ENCODE data around the gene C1orf115. TPM values are rescaled to one million over a fixed set of nuclear protein-coding genes. Genes with fewer than 3 reads are reported as not detected.

The C1orf115 gene
- total RNA-seq, 1 experiment from 2014 or later, result 5.6 TPM

DNA sequence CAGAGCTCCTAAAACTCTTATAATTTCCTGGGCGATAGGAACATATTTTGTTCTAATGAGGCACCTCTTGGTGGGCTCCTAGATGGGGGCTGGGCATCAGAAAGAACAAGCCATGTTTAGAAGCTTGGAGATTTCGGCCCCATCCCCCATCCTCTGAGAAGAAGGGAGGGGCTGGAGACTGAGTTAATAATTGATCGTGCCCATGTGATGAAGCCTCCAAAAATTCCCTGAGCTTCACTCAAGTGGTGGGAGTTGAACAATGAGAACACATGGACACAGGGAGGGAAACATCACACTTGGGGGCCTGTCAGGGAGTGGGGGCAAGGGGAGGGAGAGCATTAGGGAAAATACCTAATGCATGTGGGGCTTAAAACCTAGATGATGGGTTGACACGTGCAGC, 18.1 kb downstream of the C1orf115 start:
- H3K9me2 ChIP-seq (ENCODE audit: insufficient read depth), result no peaks in the 10 kb centered on the region
- ChIA-PET CTCF (no interaction called here), POLR2A (ENCODE audit: unreplicated experiment) (no interaction called here)
- no peaks in the 10 kb centered on the region for H3K36me3 ChIP-seq (ENCODE audit: low read depth)
- TF ChIP-seq, protein P1, sequence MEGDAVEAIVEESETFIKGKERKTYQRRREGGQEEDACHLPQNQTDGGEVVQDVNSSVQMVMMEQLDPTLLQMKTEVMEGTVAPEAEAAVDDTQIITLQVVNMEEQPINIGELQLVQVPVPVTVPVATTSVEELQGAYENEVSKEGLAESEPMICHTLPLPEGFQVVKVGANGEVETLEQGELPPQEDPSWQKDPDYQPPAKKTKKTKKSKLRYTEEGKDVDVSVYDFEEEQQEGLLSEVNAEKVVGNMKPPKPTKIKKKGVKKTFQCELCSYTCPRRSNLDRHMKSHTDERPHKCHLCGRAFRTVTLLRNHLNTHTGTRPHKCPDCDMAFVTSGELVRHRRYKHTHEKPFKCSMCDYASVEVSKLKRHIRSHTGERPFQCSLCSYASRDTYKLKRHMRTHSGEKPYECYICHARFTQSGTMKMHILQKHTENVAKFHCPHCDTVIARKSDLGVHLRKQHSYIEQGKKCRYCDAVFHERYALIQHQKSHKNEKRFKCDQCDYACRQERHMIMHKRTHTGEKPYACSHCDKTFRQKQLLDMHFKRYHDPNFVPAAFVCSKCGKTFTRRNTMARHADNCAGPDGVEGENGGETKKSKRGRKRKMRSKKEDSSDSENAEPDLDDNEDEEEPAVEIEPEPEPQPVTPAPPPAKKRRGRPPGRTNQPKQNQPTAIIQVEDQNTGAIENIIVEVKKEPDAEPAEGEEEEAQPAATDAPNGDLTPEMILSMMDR (conservative IDR thresholded peaks at IDR 0.05), result no peak
- no peak for TF ChIP-seq EZH2 (IDR thresholded peaks at IDR 0.05; ENCODE audit: low read depth)
- no peaks in the 10 kb centered on the region for H3K4me1 ChIP-seq (replicated peaks; ENCODE audit: insufficient read depth)
- no peaks in the 10 kb centered on the region for H4K20me1 ChIP-seq (ENCODE audit: insufficient read depth)
- no peaks in the 10 kb centered on the region for H3F3A ChIP-seq (ENCODE audit: insufficient read depth, low read depth)
- H3K27ac ChIP-seq, result no peak overlapping the region
- no peaks in the 10 kb centered on the region for H3K79me2 ChIP-seq (ENCODE audit: low read depth)
- DNase-seq, result no peak
- H2AFZ ChIP-seq, result no peak overlapping the region
- no TSS peak for BruUV-seq (replicated peaks)
- H3K27me3 ChIP-seq (ENCODE audit: insufficient read depth, low read depth), result no peaks in the 10 kb centered on the region
- H3K9me3 ChIP-seq (ENCODE audit: insufficient read depth, low read depth), result no peaks in the 10 kb centered on the region
- H3K4me2 ChIP-seq, result no peak overlapping the region
- intact Hi-C loops (cut with micrococcal nuclease; ENCODE audit: unreplicated experiment), result no loop called here
- no peak overlapping the region for H3K4me3 ChIP-seq

DNA sequence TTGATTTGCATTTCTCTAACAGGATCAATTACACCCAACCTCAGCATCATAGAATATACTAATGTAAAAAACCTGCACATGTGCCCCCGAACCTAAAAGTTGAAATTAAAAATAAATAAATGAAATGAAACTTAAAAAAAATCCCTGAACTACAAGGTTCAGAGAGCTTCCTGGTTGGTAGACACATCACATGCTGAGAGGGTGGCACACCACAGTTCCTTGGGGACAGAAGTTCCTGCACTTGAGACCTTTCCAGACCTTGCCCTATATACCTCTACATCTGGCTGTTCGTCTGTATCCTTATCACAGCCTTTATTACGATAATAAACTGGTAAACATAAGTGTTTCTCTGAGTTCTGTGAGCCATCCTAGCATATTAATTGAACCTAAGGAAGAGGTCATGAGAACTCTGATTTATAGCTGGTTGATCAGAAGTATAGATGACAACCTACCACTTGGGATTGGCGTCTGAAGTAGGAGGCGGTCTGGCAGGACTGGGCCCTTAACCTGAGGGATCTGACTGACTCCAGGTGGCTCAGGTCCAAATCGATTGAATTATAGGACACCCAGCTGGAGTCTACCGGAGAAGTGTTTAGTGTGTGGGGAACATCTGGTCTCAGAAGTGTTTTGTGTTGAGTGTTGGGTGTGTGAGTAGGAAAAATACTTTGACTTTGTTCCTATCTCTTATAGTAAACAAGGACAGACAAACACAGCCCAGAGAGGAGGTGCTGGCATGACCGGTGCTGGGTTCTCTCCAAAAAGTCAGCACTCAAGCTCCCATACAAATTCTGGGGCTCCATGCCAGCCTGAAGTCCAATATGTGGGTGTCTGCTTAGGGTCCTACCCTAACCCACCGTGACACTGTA, 19.0 kb downstream of the C1orf115 start:
- BruUV-seq (replicated peaks), result no TSS peak
- Histone ChIP-seq H3K27ac (no peak overlapping the region), H3K9me2 (ENCODE audit: insufficient read depth) (no peaks in the 10 kb centered on the region), H3K79me2 (ENCODE audit: low read depth) (no peaks in the 10 kb centered on the region), H3K4me1 (replicated peaks; ENCODE audit: insufficient read depth) (no peaks in the 10 kb centered on the region), H3K36me3 (ENCODE audit: low read depth) (no peaks in the 10 kb centered on the region), H4K20me1 (ENCODE audit: insufficient read depth) (no peaks in the 10 kb centered on the region), H2AFZ (no peak overlapping the region), H3K4me2 (no peak overlapping the region), H3F3A (ENCODE audit: insufficient read depth, low read depth) (no peaks in the 10 kb centered on the region), H3K9me3 (ENCODE audit: insufficient read depth, low read depth) (no peaks in the 10 kb centered on the region), H3K4me3 (no peak overlapping the region), H3K27me3 (ENCODE audit: insufficient read depth, low read depth) (no peaks in the 10 kb centered on the region)
- no peak for TF ChIP-seq EZH2 (IDR thresholded peaks at IDR 0.05; ENCODE audit: low read depth)
- TF ChIP-seq, protein P1 (conservative IDR thresholded peaks at IDR 0.05), result no peak
- DNase-seq, result no peak
- intact Hi-C loops (cut with micrococcal nuclease; ENCODE audit: unreplicated experiment), result no loop called here
- CTCF ChIA-PET, result no interaction called here
- POLR2A ChIA-PET (ENCODE audit: unreplicated experiment), result no interaction called here

DNA sequence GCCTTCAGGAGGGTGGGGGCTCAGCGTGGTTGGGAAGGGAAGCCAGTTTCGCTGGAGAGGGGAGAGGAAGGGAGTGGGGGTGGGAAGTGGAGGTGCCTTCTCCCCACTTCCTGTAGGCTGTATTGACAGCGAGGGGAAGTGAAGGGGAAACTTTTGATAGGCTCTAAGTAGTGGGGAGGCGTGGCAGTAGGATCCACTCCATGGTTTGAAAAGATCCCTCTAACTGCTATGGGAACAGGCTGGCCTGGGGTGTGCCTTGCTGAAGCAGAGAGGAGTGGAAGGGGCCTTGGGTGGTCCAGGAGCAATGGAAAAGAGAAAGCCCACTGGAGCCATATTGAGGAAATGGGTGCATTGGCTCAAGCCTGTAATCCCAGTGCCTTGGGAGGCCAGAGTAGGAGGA, 20.2 kb downstream of the C1orf115 start:
- H3K36me3 ChIP-seq (ENCODE audit: low read depth), result no peaks in the 10 kb centered on the region
- H3K79me2 ChIP-seq (ENCODE audit: low read depth), result no peaks in the 10 kb centered on the region
- BruUV-seq (replicated peaks), result no TSS peak
- no peak overlapping the region for H3K27ac ChIP-seq
- DNase-seq, result no peak
- H3K4me3 ChIP-seq, result no peak overlapping the region
- no peak overlapping the region for H3K4me2 ChIP-seq
- H3K9me3 ChIP-seq (ENCODE audit: insufficient read depth, low read depth), result no peaks in the 10 kb centered on the region
- no peaks in the 10 kb centered on the region for H3K27me3 ChIP-seq (ENCODE audit: insufficient read depth, low read depth)
- TF ChIP-seq, protein P1 (conservative IDR thresholded peaks at IDR 0.05), result no peak
- no peak for TF ChIP-seq EZH2 (IDR thresholded peaks at IDR 0.05; ENCODE audit: low read depth)
- H3K4me1 ChIP-seq (replicated peaks; ENCODE audit: insufficient read depth), result no peaks in the 10 kb centered on the region
- intact Hi-C loops (cut with micrococcal nuclease; ENCODE audit: unreplicated experiment), result no loop called here
- H2AFZ ChIP-seq, result no peak overlapping the region
- CTCF ChIA-PET, result no interaction called here
- H3K9me2 ChIP-seq (ENCODE audit: insufficient read depth), result no peaks in the 10 kb centered on the region
- no peaks in the 10 kb centered on the region for H3F3A ChIP-seq (ENCODE audit: insufficient read depth, low read depth)
- H4K20me1 ChIP-seq (ENCODE audit: insufficient read depth), result no peaks in the 10 kb centered on the region
- POLR2A ChIA-PET (ENCODE audit: unreplicated experiment), result no interaction called here

Data from PC-9 (cell line).